ENCODE data around the gene YAP1. TPM values are rescaled to one million over a fixed set of nuclear protein-coding genes. Genes with fewer than 3 reads are reported as not detected.

YAP1 gene
- total and polyA plus RNA-seq, 2 donors (not counting 1 experiment from before 2014, with no cell fraction given), result 116 to 169 TPM

DNA sequence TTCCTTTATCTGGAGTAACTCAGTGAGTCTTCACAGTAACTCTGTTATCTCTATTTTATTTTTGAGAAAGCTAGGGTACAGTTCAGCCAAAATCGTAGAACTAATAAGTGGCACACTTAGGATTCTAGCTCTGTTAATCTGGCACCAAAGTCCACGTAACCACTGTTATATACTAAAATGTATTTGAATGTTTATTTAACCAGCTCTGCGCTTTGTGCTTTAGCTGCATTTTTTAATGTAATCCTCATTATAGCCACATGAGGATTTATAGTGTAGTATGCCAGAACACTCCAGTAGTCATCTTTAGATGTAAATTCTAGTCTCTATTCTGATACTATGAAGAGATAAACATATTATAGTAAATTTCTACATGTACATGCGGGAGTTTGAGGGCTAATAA is 36.8 kb downstream of the YAP1 start:
- H3K4me2 ChIP-seq (ENCODE audit: extremely low read depth, insufficient read depth, low read length), result no peak overlapping the region
- H3K27me3 ChIP-seq (ENCODE audit: control insufficient read depth, insufficient read depth, low read length), result no peaks in the 10 kb centered on the region
- H3K9me3 ChIP-seq (ENCODE audit: control insufficient read depth, insufficient read depth, low read depth, low read length), result no peaks in the 10 kb centered on the region
- no peaks in the 10 kb centered on the region for H3K36me3 ChIP-seq (ENCODE audit: control insufficient read depth, insufficient read depth, low read length)
- peaks cover 8% of the 10 kb centered on the region for H3K4me1 ChIP-seq (ENCODE audit: control insufficient read depth, extremely low read depth, insufficient read depth, low read length)
- no peak overlapping the region for H3K9ac ChIP-seq (ENCODE audit: insufficient read depth, low read length)
- peaks cover 99% of the 10 kb centered on the region for H3K79me2 ChIP-seq (ENCODE audit: control insufficient read depth, insufficient read depth, low read length)
- TF ChIP-seq EZH2 (IDR thresholded peaks at IDR 0.05; ENCODE audit: low read length, missing control alignments) (no peak), CTCF (conservative IDR thresholded peaks at IDR 0.05 in 1 of 2, IDR thresholded peaks at IDR 0.05 in 1 of 2; ENCODE audit: low read depth in 1 of 2, low read length in 2 of 2) (no peak)
- no peak overlapping the region for H3K4me3 ChIP-seq (replicated peaks in 1 of 4; ENCODE audit: control extremely low read depth in 1 of 4, insufficient read depth in 1 of 4, low read depth in 3 of 4, low read length in 4 of 4)
- DNase-seq (ENCODE audit: low read depth in 2 of 2), result peak in 1 of 2 donors; percentile 74
- H3K27ac ChIP-seq (ENCODE audit: insufficient read depth, low read length), result no peak overlapping the region
- H2AFZ ChIP-seq (ENCODE audit: low read length), result no peak overlapping the region
- no peaks in the 10 kb centered on the region for H4K20me1 ChIP-seq (ENCODE audit: control insufficient read depth, extremely low read depth, insufficient read depth, low read length)

GRCh38 chr11:102147632-102148031 is 37.4 kb downstream of the YAP1 start:
- H3K9ac ChIP-seq (ENCODE audit: insufficient read depth, low read length), result no peak overlapping the region
- no peak for DNase-seq (ENCODE audit: low read depth in 2 of 2)
- no peak overlapping the region for H3K4me2 ChIP-seq (ENCODE audit: extremely low read depth, insufficient read depth, low read length)
- no peak overlapping the region for H3K27ac ChIP-seq (ENCODE audit: insufficient read depth, low read length)
- no peak overlapping the region for H3K4me3 ChIP-seq (replicated peaks in 1 of 4; ENCODE audit: control extremely low read depth in 1 of 4, insufficient read depth in 1 of 4, low read depth in 3 of 4, low read length in 4 of 4)
- no peak overlapping the region for H2AFZ ChIP-seq (ENCODE audit: low read length)
- no peaks in the 10 kb centered on the region for H3K27me3 ChIP-seq (ENCODE audit: control insufficient read depth, insufficient read depth, low read length)
- TF ChIP-seq EZH2 (IDR thresholded peaks at IDR 0.05; ENCODE audit: low read length, missing control alignments) (no peak), CTCF (conservative IDR thresholded peaks at IDR 0.05 in 1 of 2, IDR thresholded peaks at IDR 0.05 in 1 of 2; ENCODE audit: low read depth in 1 of 2, low read length in 2 of 2) (no peak)
- peaks cover 99% of the 10 kb centered on the region for H3K79me2 ChIP-seq (ENCODE audit: control insufficient read depth, insufficient read depth, low read length)
- H3K4me1 ChIP-seq (ENCODE audit: control insufficient read depth, extremely low read depth, insufficient read depth, low read length), result peaks cover 8% of the 10 kb centered on the region
- no peaks in the 10 kb centered on the region for H3K36me3 ChIP-seq (ENCODE audit: control insufficient read depth, insufficient read depth, low read length)
- H4K20me1 ChIP-seq (ENCODE audit: control insufficient read depth, extremely low read depth, insufficient read depth, low read length), result no peaks in the 10 kb centered on the region
- H3K9me3 ChIP-seq (ENCODE audit: control insufficient read depth, insufficient read depth, low read depth, low read length), result no peaks in the 10 kb centered on the region

DNA sequence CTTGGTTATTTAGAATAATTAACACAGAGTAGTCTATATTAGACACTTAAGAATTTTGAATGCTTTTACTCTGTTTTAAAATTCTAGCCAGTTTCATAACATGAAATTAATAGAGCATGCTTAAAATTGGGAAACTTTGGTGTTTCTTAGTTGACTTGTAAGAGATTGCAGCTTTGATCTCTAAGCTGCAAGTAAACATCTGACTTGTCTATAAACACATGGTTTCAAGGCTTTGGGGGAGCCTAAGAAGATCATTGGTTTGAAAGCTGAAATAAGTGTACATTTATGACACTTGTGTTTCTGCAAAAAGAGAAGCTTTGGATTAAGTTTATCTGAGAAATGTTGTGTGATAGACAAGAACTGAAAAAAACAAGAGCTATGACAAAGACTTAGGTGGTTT is 37.8 kb downstream of the YAP1 start:
- no peak overlapping the region for H3K27ac ChIP-seq (ENCODE audit: insufficient read depth, low read length)
- TF ChIP-seq CTCF (conservative IDR thresholded peaks at IDR 0.05 in 1 of 2, IDR thresholded peaks at IDR 0.05 in 1 of 2; ENCODE audit: low read depth in 1 of 2, low read length in 2 of 2) (no peak), EZH2 (IDR thresholded peaks at IDR 0.05; ENCODE audit: low read length, missing control alignments) (no peak)
- no peaks in the 10 kb centered on the region for H3K27me3 ChIP-seq (ENCODE audit: control insufficient read depth, insufficient read depth, low read length)
- H3K9me3 ChIP-seq (ENCODE audit: control insufficient read depth, insufficient read depth, low read depth, low read length), result no peaks in the 10 kb centered on the region
- H3K4me1 ChIP-seq (ENCODE audit: control insufficient read depth, extremely low read depth, insufficient read depth, low read length), result peaks cover 8% of the 10 kb centered on the region
- no peak overlapping the region for H2AFZ ChIP-seq (ENCODE audit: low read length)
- no peaks in the 10 kb centered on the region for H3K36me3 ChIP-seq (ENCODE audit: control insufficient read depth, insufficient read depth, low read length)
- no peak overlapping the region for H3K4me2 ChIP-seq (ENCODE audit: extremely low read depth, insufficient read depth, low read length)
- H3K9ac ChIP-seq (ENCODE audit: insufficient read depth, low read length), result no peak overlapping the region
- H3K79me2 ChIP-seq (ENCODE audit: control insufficient read depth, insufficient read depth, low read length), result peaks cover 99% of the 10 kb centered on the region
- no peaks in the 10 kb centered on the region for H4K20me1 ChIP-seq (ENCODE audit: control insufficient read depth, extremely low read depth, insufficient read depth, low read length)
- no peak overlapping the region for H3K4me3 ChIP-seq (replicated peaks in 1 of 4; ENCODE audit: control extremely low read depth in 1 of 4, insufficient read depth in 1 of 4, low read depth in 3 of 4, low read length in 4 of 4)
- DNase-seq (ENCODE audit: low read depth in 2 of 2), result no peak
